BE2C (cell line): Measurements from ENCODE around the gene SKP2.
"Not testable (repeated sequence)": the region's sequence is repeated elsewhere in the genome, so short reads cannot be mapped to it uniquely, and the experiment has no call there.

Experiments used
- DNase-seq: peaks from one replicate; pipeline ENCODE4 v3.0.0-alpha.2; 2020
- H3K27me3 ChIP-seq: fragments of 250-450 bp; sonication (Bioruptor Pico); 2 replicates; pipeline ENCODE4 v1.5.1; 2020; ENCODE audit warnings: mild to moderate bottlenecking
- H3K36me3 ChIP-seq: fragments of 250-450 bp; sonication (Bioruptor Pico); 2 replicates; pipeline ENCODE4 v1.5.1; 2020; ENCODE audit warnings: mild to moderate bottlenecking
- H3K4me1 ChIP-seq: fragments of 250-450 bp; sonication (Bioruptor Pico); 2 replicates; pipeline ENCODE4 v1.5.1; 2020
- H3K4me3 ChIP-seq: 2 replicates; pipeline ENCODE4 v1.5.1; 2011; ENCODE audit warnings: low read depth, low read length
- H3K9me3 ChIP-seq: fragments of 250-450 bp; sonication (Bioruptor Pico); 2 replicates; pipeline ENCODE4 v1.5.1; 2020
- TF ChIP-seq, protein P1 (sequence below): IDR thresholded peaks from 2 replicates; pipeline ENCODE4 v1.5.1; 2012; ENCODE audit warnings: mild to moderate bottlenecking, low read depth, low read length

Gene SKP2

DNA sequence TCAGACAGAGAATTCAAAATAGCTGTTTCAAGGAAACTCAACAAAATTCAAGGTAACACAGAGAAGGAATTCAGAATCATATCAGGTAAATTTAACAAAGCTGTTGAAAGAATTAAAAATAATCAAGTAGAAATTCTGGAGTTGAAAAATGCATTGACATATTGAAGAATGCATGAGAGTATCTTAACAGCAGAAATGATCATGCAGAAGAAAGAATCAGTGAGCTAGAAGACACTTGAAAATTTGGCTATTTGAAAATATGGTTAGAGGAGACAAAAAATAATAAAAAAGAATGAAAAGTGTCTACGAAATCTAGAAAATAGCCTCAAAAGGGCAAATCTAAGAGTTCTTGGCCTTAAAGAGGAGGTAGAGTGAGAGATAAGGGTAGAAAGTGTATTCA lies 23.1 kb upstream of the SKP2 start:
- Histone ChIP-seq H3K36me3 (no peaks in the 10 kb centered on the region), H3K4me3 (no peak overlapping the region), H3K27me3 (no peaks in the 10 kb centered on the region), H3K9me3 (no peaks in the 10 kb centered on the region), H3K4me1 (no peaks in the 10 kb centered on the region)
- no peak for DNase-seq
- TF ChIP-seq, protein P1, sequence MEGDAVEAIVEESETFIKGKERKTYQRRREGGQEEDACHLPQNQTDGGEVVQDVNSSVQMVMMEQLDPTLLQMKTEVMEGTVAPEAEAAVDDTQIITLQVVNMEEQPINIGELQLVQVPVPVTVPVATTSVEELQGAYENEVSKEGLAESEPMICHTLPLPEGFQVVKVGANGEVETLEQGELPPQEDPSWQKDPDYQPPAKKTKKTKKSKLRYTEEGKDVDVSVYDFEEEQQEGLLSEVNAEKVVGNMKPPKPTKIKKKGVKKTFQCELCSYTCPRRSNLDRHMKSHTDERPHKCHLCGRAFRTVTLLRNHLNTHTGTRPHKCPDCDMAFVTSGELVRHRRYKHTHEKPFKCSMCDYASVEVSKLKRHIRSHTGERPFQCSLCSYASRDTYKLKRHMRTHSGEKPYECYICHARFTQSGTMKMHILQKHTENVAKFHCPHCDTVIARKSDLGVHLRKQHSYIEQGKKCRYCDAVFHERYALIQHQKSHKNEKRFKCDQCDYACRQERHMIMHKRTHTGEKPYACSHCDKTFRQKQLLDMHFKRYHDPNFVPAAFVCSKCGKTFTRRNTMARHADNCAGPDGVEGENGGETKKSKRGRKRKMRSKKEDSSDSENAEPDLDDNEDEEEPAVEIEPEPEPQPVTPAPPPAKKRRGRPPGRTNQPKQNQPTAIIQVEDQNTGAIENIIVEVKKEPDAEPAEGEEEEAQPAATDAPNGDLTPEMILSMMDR: no peak

DNA sequence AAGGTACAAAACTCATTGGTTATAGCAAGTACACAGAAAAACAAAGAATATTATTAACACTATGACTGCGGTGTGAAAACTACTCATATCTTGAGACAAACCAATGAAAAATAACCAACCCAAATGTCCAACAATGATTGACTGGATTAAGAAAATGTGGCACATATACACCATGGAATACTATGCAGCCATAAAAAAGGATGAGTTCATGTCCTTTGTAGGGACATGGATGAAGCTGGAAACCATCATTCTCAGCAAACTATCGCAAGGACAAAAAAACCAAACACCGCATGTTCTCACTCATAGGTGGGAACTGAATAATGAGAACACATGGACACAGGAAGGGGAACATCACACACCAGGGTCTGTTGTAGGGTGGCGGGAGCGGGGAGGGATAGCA lies 22.2 kb upstream of the SKP2 start:
- not testable (repeated sequence) for H3K36me3 ChIP-seq, H3K4me3 ChIP-seq, H3K4me1 ChIP-seq, H3K9me3 ChIP-seq, H3K27me3 ChIP-seq, DNase-seq

DNA sequence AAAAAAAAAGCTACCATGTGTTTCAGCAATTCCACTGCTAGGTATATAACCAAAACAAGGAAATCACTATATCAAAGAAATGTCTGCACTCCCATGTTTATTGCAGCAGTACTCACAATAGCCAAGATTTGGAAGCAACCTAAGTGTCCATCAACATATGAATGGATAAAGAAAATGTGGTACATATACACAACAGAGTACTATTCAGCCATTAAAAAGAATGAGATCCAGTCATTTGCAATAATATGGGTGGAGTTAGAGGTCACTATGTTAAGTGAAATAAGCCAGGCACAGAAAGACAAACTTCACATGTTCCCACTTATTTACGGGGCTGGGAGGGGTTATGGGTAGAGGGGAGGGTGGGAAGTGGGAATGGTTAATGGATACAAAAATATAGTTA lies 18.9 kb upstream of the SKP2 start:
- DNase-seq, H3K9me3 ChIP-seq, H3K27me3 ChIP-seq, H3K4me3 ChIP-seq, H3K4me1 ChIP-seq, H3K36me3 ChIP-seq: not testable (repeated sequence)

DNA sequence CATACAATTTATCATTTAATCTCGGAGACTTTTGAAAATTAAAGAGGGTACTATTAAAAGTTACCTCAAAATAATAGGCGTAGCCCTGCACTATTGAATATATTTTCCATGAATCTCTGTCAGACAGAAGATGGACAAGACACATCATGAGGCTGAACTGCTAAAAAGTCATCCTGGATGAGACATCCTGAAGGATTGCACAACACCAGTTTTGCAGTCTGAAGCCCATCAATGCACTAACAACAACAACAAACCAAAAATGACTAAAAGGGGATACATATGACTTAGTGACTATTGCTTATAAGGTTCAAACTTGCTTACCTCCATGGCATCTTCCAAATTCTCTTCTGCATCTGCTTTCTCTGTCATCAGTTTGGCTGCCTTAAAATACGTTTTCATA lies 15.9 kb upstream of the SKP2 start:
- TF ChIP-seq, protein P1: no peak
- H3K4me1 ChIP-seq: no peaks in the 10 kb centered on the region
- peaks cover 12% of the 10 kb centered on the region for H3K36me3 ChIP-seq
- no peak overlapping the region for H3K4me3 ChIP-seq
- no peak for DNase-seq
- H3K27me3 ChIP-seq: no peaks in the 10 kb centered on the region
- H3K9me3 ChIP-seq: no peaks in the 10 kb centered on the region

DNA sequence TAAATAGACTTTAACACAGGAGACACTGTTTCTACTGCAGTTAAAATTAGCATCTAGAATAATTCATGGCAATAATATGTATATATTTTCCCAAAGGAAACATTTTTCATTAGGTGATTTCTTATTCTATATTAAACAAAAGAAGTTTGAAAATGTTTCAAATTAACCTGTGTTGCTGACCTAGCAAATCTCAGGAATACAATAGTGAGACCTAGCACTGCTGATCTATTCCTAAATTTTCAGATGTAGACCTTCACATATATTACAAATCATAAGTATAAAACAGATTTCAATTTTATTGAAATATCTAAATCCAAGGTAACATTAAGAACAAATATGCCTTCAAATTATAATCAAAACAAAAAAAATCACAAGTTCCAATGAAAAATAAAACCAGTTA lies 15.3 kb upstream of the SKP2 start:
- no peaks in the 10 kb centered on the region for H3K9me3 ChIP-seq
- no peak for DNase-seq
- TF ChIP-seq, protein P1: no peak
- H3K36me3 ChIP-seq: peaks cover 12% of the 10 kb centered on the region
- H3K4me1 ChIP-seq: no peaks in the 10 kb centered on the region
- no peaks in the 10 kb centered on the region for H3K27me3 ChIP-seq
- H3K4me3 ChIP-seq: no peak overlapping the region

DNA sequence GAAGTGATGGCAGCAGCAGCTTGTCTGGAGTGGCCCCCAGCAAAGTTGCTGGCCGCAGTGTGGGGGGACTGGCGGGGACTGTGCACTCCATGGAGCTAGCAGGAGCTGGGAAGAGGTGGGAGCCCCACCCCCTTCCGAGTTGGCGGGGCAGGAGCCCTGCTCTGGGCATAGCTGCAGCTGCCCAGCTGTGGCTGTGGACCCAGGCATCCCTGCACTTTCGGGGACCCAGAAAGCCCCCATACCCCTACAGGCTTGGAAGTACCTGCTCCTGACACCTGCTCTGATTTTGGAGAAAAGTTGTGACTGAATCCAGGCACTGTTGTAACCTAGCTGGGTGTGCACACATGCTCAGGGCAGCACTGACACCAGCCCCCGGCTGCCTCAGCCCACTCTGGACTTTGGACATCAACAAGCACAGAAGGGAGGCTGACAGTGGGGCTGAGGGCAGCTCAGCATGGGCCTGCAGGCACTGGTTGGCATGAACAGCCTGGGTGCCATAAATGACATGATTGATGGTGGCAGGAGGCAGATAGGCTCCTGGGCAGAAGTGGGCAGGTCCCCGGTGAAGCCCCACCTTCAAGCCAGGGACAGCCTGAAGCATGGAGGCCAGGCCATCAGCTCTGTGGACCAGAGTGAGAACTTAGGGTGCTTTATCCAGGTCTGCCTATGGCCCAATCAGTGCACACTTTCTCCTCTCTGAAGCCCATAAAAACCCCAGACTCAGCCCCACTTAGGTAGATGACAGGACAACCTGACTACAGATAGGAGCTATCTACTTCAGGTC lies 12.8 kb upstream of the SKP2 start:
- TF ChIP-seq, protein P1: no peak
- DNase-seq: no peak
- no peak overlapping the region for H3K4me3 ChIP-seq

DNA sequence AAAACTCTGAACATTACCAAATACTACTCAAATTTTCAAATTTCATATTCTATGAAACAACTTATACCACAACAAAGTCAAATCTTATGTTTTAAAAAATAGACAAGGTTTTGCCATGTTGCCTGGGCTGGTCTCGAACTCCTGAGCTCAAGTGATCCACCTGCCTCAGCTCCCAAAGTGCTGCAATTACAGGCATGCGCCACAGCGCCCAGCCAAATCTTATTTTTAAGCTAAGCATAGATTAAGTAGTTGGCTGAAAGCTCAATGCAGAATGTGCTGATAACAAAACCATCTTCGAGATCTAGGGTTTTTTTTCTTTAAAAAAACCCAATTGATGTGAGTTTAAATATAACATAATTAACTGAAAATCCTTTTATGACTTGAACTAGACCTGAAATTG lies 6.6 kb upstream of the SKP2 start:
- no peak for DNase-seq
- TF ChIP-seq, protein P1: no peak
- Histone ChIP-seq H3K4me3 (no peak overlapping the region), H3K4me1 (no peaks in the 10 kb centered on the region), H3K9me3 (no peaks in the 10 kb centered on the region), H3K36me3 (peaks cover 11% of the 10 kb centered on the region), H3K27me3 (no peaks in the 10 kb centered on the region)

More for the DNA sequence above, 12.8 kb upstream of the SKP2 start:
- Histone ChIP-seq H3K36me3 (peaks cover 20% of the 10 kb centered on the region), H3K27me3 (no peaks in the 10 kb centered on the region), H3K9me3 (no peaks in the 10 kb centered on the region), H3K4me1 (no peaks in the 10 kb centered on the region)
